ENCODE measurements around the gene SLC4A1.

DNA sequence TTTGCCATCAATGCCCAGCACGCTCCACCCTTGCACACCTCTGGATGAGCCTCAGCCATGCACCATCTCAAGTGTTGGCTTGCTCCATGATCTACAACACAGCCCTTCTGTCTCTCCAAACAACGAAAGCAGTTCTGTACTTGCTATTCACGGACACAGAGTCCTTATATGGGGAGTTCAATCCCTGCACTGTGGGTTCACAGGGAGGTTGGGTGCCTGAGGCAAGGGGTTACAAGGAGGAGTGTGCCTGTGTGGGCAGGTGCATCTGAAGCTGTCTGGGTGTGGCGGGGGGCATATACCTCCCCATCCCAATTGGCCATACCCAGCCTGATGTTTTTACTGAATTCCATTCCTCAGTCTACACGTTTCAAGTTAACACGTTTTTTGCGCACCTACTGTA, 46.1 kb upstream of the SLC4A1 start:
- TF ChIP-seq PPARA (CRISPR knock-in tag; IDR thresholded peaks at IDR 0.05; ENCODE audit: borderline replicate concordance) (no peak), ZC3H10 (CRISPR knock-in tag; IDR thresholded peaks at IDR 0.05) (no peak), TCF4 (CRISPR knock-in tag; IDR thresholded peaks at IDR 0.05; ENCODE audit: borderline replicate concordance) (no peak), RARB (CRISPR knock-in tag; IDR thresholded peaks at IDR 0.05) (no peak), ZFP30 (CRISPR knock-in tag; IDR thresholded peaks at IDR 0.05) (no peak), ZNF70 (CRISPR knock-in tag; IDR thresholded peaks at IDR 0.05) (no peak), ESRRG (CRISPR knock-in tag; IDR thresholded peaks at IDR 0.05) (no peak), TOX (CRISPR knock-in tag; IDR thresholded peaks at IDR 0.05; ENCODE audit: borderline replicate concordance) (no peak)
- TF ChIP-seq, protein P1, sequence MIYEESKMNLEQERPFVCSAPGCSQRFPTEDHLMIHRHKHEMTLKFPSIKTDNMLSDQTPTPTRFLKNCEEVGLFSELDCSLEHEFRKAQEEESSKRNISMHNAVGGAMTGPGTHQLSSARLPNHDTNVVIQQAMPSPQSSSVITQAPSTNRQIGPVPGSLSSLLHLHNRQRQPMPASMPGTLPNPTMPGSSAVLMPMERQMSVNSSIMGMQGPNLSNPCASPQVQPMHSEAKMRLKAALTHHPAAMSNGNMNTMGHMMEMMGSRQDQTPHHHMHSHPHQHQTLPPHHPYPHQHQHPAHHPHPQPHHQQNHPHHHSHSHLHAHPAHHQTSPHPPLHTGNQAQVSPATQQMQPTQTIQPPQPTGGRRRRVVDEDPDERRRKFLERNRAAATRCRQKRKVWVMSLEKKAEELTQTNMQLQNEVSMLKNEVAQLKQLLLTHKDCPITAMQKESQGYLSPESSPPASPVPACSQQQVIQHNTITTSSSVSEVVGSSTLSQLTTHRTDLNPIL (CRISPR knock-in tag; IDR thresholded peaks at IDR 0.05; ENCODE audit: low read depth): no peak
- TF ChIP-seq, protein P2, sequence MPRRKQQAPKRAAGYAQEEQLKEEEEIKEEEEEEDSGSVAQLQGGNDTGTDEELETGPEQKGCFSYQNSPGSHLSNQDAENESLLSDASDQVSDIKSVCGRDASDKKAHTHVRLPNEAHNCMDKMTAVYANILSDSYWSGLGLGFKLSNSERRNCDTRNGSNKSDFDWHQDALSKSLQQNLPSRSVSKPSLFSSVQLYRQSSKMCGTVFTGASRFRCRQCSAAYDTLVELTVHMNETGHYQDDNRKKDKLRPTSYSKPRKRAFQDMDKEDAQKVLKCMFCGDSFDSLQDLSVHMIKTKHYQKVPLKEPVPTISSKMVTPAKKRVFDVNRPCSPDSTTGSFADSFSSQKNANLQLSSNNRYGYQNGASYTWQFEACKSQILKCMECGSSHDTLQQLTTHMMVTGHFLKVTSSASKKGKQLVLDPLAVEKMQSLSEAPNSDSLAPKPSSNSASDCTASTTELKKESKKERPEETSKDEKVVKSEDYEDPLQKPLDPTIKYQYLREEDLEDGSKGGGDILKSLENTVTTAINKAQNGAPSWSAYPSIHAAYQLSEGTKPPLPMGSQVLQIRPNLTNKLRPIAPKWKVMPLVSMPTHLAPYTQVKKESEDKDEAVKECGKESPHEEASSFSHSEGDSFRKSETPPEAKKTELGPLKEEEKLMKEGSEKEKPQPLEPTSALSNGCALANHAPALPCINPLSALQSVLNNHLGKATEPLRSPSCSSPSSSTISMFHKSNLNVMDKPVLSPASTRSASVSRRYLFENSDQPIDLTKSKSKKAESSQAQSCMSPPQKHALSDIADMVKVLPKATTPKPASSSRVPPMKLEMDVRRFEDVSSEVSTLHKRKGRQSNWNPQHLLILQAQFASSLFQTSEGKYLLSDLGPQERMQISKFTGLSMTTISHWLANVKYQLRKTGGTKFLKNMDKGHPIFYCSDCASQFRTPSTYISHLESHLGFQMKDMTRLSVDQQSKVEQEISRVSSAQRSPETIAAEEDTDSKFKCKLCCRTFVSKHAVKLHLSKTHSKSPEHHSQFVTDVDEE (CRISPR knock-in tag; IDR thresholded peaks at IDR 0.05): no peak
- TF ChIP-seq, protein P3, sequence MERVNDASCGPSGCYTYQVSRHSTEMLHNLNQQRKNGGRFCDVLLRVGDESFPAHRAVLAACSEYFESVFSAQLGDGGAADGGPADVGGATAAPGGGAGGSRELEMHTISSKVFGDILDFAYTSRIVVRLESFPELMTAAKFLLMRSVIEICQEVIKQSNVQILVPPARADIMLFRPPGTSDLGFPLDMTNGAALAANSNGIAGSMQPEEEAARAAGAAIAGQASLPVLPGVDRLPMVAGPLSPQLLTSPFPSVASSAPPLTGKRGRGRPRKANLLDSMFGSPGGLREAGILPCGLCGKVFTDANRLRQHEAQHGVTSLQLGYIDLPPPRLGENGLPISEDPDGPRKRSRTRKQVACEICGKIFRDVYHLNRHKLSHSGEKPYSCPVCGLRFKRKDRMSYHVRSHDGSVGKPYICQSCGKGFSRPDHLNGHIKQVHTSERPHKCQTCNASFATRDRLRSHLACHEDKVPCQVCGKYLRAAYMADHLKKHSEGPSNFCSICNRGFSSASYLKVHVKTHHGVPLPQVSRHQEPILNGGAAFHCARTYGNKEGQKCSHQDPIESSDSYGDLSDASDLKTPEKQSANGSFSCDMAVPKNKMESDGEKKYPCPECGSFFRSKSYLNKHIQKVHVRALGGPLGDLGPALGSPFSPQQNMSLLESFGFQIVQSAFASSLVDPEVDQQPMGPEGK (CRISPR knock-in tag; IDR thresholded peaks at IDR 0.05; ENCODE audit: borderline replicate concordance): no peak

Measured in SK-N-SH treated with all-trans-retinoic acid at 6 μM for 48 hours (cell line).